Fibroblast of pulmonary artery (primary cell): ENCODE measurements around the gene SNAP47.

Source experiments
- DNase-seq: peaks from one replicate; pipeline ENCODE4 v3.0.0-alpha.2; 2010; ENCODE audit warnings: low read depth
- H3K4me3 ChIP-seq: replicated peaks from 2 replicates; pipeline ENCODE4 v1.5.1; 2011; ENCODE audit warnings: low read depth, mild to moderate bottlenecking, control low read depth, low read length, moderate library complexity
- TF ChIP-seq, protein P1 (sequence below): IDR thresholded peaks from 2 replicates; pipeline ENCODE4 v1.5.1; 2011; ENCODE audit warnings: mild to moderate bottlenecking, control low read depth, low read length, inconsistent platforms; ENCODE audit errors: missing control alignments

SNAP47 gene

DNA sequence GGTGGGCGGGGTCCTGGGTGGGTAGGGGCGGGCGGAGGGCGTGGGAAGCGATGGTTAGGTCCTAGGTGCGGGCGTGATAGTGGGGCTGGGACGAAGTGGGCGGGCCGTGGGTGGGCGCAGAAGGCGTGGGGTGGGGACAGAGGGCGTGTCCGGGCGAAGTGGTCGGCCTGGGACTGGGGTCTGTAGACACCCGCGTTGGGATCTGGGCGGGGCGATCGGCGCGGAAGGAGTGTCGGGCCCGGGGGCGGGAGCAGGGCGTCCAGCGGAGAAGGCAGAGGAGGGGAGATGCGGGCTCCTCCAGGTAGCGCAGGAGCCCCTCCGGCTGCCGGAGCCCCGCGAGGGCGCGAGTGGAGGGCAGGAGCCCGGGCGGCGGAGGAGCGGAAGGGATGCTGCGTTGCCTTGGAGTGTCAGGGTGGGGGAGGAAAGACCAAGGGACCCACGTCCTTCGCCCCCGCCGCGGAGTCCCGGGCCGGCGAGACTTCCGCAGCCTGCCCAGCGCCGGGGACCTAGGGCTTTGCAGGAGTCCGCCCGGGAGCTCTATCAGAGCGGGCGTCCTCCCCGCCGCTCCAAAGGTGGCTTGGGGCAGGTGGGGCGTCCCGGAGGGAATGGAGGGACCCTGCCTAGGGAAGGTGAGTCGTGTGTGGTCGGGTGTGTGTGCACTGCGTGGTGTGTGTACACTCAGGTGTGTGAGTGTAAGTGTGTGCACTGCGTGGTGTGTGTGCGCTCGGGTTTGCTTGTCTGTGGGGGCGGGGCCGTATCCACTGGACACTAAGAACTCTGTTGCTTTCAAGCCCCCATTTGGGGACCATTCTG lies 53.2 kb downstream of the SNAP47 start:
- DNase-seq = peak; percentile 11
- TF ChIP-seq, protein P1, sequence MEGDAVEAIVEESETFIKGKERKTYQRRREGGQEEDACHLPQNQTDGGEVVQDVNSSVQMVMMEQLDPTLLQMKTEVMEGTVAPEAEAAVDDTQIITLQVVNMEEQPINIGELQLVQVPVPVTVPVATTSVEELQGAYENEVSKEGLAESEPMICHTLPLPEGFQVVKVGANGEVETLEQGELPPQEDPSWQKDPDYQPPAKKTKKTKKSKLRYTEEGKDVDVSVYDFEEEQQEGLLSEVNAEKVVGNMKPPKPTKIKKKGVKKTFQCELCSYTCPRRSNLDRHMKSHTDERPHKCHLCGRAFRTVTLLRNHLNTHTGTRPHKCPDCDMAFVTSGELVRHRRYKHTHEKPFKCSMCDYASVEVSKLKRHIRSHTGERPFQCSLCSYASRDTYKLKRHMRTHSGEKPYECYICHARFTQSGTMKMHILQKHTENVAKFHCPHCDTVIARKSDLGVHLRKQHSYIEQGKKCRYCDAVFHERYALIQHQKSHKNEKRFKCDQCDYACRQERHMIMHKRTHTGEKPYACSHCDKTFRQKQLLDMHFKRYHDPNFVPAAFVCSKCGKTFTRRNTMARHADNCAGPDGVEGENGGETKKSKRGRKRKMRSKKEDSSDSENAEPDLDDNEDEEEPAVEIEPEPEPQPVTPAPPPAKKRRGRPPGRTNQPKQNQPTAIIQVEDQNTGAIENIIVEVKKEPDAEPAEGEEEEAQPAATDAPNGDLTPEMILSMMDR = no peak
- H3K4me3 ChIP-seq = peak overlapping the region; percentile 55

DNA sequence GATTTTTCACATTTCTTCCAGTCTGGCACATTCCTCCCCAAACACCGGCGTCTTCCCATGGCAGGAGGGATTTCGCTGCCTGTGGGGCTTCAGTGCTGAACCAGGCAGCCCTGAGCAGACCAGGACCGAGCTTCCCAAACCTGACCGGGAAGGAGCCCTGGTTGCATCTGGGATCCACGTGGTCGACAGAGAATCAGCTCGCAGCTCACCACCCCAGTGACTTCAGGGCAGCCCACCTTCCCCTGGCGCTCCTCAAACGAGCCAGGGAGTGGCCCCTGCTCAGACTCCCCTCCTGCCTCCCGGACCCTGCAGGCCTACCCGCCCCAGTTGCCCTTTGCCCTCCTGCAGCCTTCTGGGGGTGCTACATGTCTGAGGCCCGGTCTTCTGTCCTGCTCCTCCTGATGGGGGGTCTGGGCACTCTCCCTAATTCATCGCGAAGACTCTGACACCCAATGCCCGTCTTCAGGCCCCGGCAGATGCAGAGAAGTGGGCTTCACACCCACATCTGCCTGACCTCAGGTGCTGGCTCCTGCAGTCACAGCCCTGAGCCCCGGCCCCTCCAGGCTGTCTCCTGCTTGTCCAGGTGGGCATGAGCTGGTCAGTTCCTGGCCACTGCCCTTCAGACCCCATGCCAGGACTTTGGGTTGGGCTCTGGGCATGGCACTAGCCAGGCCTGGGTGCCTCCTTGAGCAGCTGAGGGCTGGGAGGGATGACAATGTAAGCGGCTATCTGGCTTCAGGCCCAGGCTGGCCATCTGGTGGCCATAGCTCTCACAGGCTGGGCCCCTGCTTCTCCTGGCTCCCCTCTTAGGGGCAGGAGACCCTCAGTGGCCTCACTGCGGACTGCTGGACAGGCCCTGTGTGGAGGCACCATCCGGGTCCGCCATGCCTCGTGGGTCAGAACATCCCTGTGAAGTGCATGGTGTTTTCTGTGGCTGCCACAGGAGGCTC lies 54.1 kb downstream of the SNAP47 start:
- TF ChIP-seq, protein P1 = peak; percentile 6
- H3K4me3 ChIP-seq = no peak overlapping the region
- DNase-seq = no peak

DNA sequence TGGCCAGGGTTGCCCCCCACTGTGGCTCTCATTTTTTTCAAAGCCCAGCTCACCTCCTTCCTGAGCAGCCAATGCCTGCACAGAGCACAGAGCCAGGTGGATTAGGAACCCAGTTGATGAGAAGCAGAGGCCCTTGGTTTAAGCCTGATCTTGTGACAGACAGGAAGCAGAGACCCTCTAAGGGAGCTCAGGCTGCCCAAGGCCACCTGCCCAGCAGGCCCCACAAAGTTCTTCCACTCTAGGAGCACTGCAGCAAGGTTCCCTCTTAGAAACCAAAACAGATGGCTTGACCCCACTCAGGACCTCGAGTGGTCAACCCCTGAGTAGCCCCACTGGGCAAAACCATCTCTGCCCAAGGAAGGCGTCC lies 54.8 kb downstream of the SNAP47 start:
- TF ChIP-seq, protein P1 = no peak

DNA sequence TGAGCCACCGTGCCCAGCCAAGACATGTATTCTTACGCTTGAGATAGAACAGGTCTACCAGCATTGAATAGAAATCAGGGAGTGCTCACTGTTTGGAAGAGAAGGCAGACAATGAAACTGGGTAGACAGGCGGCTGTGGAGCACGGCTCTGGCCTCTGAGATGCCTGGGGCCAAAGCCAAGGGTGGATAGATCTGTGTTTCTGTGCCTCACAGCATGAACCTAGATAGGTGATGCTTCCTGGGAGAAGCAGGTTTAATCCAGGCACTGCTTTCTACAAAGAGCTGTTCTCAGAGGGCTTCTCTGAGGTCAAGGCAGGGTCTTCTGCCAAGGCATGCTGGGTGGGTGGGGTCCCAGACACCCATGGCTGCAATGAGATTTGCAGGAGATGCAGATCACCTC lies 55.6 kb downstream of the SNAP47 start:
- DNase-seq = no peak

More for the DNA sequence above, 54.8 kb downstream of the SNAP47 start:
- no peak overlapping the region for H3K4me3 ChIP-seq
- DNase-seq = no peak

DNA sequence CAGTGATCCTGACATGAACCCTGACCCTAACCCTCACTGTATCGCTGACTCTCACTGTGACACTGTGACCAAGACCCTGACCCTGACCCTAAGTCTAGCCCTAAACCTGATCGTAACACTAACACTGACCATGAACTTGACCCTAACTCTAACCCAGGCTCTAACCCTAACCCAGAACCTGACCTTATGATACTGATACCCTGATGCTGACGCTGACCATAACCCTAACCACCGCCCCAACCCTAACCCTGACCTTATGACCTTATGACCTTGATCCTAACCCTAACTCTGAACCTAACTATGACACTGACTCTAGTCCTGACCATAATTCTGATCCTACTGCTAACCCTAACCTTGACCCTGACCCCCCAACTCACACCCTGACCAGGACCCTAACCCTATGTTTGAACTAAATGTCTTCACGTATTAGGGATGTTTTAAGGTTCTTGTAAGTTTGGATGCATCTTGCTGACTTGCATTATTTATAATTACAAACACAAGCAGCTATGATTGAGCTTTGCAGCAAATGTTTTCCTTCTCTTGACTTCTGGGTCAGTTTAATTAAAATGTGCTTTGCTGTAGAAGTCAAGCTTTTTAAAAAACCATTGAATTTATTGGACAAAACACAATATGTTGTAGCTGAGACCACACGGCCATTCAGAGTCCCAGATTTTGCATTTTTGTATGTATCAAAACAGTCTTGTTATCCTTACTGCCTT lies 56.3 kb downstream of the SNAP47 start:
- no peak overlapping the region for H3K4me3 ChIP-seq
- TF ChIP-seq, protein P1 = no peak
- no peak for DNase-seq

More for the DNA sequence above, 55.6 kb downstream of the SNAP47 start:
- H3K4me3 ChIP-seq = no peak overlapping the region
- TF ChIP-seq, protein P1 = no peak

DNA sequence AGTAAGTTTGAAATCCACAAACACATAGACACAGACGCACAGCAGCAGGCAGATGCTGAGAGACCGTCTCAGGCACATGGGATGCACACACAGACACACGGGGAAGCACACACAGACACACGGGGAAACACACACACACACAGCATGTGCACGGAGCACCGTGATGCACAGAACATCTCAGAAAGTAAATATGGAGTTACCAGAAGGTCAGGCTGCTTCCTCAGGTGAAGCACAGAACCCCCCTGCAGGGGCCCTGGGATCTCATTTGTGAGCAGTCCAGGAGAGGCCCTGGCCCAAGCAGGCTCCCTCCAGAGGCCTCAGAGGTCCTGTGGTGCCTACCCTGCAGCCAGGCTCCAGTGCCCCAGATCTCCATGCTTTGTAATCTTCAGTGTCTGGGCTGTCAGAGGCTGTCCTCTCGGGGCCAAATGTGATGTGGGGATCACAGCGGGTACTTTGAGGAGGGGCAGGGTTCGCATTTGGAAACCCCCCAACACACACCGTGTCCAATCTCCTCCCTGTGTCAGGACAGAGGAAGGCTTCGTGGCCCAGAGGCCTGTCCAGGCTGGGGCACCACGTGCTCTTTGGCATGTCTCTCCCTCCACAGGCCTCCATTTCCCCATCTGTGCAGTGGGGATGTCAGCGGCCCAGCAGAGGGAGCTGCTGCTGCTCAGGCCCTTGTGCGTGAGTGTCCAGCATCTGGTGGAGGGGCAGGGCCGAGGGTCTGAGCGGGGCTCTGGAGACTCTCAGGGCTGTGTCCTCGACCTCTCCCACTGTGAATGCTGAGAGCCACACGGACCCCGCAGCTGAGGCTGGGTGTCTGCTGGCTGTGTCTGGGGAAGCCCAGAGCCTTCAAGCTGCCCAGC lies 57.2 kb downstream of the SNAP47 start:
- DNase-seq = no peak
- no peak overlapping the region for H3K4me3 ChIP-seq
- TF ChIP-seq, protein P1 = no peak
